Uterus (tissue), 2 donors: Measurements from ENCODE around the gene RORB.

Source experiments
- POLR2A ChIP-seq, 2 donors: fragments of 450-650 bp; IDR thresholded peaks; one replicate each; pipeline ENCODE4 v1.6.1; 2016; ENCODE audit warnings: antibody characterized with exemption in 2 of 2, mild to moderate bottlenecking in 1 of 2, moderate library complexity in 1 of 2
- TF ChIP-seq, protein P1 (sequence below), 4 experiments: fragments of 200-600 bp in 2 of 4; fragments of 450-650 bp in 2 of 4; sonication (generic) in 2 of 4; IDR thresholded peaks; one replicate each; pipeline ENCODE4 v1.5.1; 2016 to 2019; ENCODE audit warnings: antibody characterized with exemption in 4 of 4, mild to moderate bottlenecking in 2 of 4, moderate library complexity in 1 of 4

DNA sequence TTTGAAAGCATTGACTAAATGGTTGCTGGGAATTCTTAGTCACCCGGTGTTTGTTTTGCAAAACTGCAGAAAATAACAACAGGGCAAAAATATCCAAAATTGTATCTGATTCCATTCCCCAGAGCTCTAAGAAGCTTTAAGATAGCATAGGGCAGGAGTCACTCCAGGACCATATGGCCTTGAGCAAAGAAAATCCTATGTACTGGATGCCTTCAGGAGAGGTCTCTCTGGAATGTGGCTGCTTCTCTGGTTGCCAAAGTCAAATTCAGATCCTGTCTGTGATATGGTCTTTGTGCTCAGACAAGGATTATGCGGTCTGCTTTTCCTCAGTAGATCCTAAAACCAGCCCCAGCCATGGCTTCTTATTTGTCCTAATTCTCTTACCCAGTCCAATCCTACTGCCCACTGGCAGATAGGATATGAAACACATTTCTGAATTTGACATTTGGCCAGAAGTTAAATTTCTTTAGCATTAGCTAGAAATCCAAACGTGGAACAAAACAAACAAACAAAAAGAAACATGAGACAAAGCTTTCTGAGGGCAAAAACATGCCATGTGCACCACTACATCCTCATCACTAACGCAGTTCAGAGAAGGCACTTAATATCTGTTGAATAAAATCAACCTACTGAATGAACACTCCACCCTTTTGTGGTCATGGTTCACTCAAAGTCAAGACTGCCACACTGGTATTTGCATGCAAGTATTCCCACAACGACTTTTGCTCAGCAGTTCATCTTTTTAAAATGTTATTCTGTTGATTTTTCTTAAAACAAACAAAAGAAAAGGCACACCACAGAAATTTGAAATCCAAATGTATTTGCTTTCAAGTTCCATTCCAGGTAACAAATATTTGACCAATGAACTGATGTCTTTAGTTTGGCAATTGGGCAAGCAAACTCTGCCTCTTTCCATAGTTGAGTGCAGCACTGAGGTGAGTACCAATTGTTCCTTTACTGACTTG, 224.8 kb downstream of the RORB start:
- TF ChIP-seq, protein P1, sequence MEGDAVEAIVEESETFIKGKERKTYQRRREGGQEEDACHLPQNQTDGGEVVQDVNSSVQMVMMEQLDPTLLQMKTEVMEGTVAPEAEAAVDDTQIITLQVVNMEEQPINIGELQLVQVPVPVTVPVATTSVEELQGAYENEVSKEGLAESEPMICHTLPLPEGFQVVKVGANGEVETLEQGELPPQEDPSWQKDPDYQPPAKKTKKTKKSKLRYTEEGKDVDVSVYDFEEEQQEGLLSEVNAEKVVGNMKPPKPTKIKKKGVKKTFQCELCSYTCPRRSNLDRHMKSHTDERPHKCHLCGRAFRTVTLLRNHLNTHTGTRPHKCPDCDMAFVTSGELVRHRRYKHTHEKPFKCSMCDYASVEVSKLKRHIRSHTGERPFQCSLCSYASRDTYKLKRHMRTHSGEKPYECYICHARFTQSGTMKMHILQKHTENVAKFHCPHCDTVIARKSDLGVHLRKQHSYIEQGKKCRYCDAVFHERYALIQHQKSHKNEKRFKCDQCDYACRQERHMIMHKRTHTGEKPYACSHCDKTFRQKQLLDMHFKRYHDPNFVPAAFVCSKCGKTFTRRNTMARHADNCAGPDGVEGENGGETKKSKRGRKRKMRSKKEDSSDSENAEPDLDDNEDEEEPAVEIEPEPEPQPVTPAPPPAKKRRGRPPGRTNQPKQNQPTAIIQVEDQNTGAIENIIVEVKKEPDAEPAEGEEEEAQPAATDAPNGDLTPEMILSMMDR (IDR thresholded peaks at IDR 0.05): no peak
- TF ChIP-seq POLR2A (IDR thresholded peaks at IDR 0.05): no peak
